RWPE2 (cell line): Measurements from ENCODE around the gene SLFN5.

ENCODE experiments used
- ATAC-seq: fragments of 200-7000 bp; cut with Tn5 transposase; 3 replicates; pipeline ENCODE4 v1.9.1; 2021; ENCODE audit warnings: low read depth
- DNase-seq: peaks from one replicate; pipeline ENCODE4 v3.0.0-alpha.2; 2020; ENCODE audit warnings: low spot score
- H3K27ac ChIP-seq: fragments of 450-650 bp; 2 replicates; pipeline ENCODE4 v1.5.1; 2017; ENCODE audit warnings: mild to moderate bottlenecking; ENCODE audit not compliant: poor library complexity, severe bottlenecking
- H3K27me3 ChIP-seq: fragments of 250-450 bp; sonication (Bioruptor Pico); 2 replicates; pipeline ENCODE4 v1.5.1; 2021; ENCODE audit warnings: mild to moderate bottlenecking, moderate library complexity; ENCODE audit not compliant: insufficient read depth, poor library complexity, severe bottlenecking
- H3K36me3 ChIP-seq: fragments of 250-450 bp; sonication (Bioruptor Pico); 2 replicates; pipeline ENCODE4 v1.5.1; 2020; ENCODE audit warnings: low read depth, mild to moderate bottlenecking, moderate library complexity
- H3K4me1 ChIP-seq: fragments of 250-450 bp; sonication (Bioruptor Pico); 2 replicates; pipeline ENCODE4 v1.5.1; 2021; ENCODE audit warnings: mild to moderate bottlenecking, moderate library complexity; ENCODE audit not compliant: insufficient read depth, poor library complexity, severe bottlenecking
- H3K4me3 ChIP-seq: fragments of 250-450 bp; sonication (Bioruptor Pico); 2 replicates; pipeline ENCODE4 v1.5.1; 2021; ENCODE audit warnings: mild to moderate bottlenecking, moderate library complexity; ENCODE audit not compliant: severe bottlenecking
- H3K9me3 ChIP-seq: fragments of 250-450 bp; sonication (Bioruptor Pico); 2 replicates; pipeline ENCODE4 v1.5.1; 2021; ENCODE audit warnings: mild to moderate bottlenecking, moderate library complexity; ENCODE audit not compliant: severe bottlenecking
- TF ChIP-seq, protein P1 (sequence below): fragments of 450-650 bp; IDR thresholded peaks from one replicate; pipeline ENCODE4 v1.5.1; 2017; ENCODE audit warnings: mild to moderate bottlenecking, moderate library complexity; ENCODE audit not compliant: poor library complexity, severe bottlenecking

Gene SLFN5

DNA sequence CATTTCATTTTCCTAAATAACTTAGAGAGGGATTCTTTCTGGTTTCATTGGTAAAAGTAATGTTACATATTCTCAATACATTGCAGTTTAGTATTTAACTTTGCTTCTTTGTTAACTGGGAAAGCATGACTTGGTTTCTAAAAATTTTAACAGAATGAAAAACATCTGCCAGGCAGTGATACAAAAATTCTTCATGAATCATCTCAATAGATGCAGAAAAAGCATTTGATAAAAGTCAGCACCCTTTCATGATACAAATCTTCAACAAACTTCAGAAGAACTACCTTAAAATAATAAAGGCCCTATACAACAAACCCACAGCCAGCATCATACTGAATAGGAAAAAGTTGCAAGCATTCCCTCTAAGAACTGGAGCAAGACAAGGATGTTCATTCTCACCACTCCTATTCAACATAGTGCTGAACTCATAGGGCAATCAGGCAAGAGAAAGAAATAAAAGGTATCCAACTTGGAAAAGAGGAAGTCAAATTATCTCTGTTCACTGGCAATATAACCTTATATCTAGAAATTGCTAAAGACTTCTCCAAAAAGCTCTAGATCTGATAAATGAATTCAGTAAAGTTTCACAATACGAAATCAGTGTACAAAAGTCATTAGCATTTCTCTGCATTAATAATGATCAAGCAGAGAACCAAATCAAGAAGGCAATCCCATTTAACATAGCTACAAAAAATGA lies 50.4 kb downstream of the SLFN5 start:
- H3K36me3 ChIP-seq, result no peaks in the 10 kb centered on the region
- DNase-seq, result no peak
- H3K27ac ChIP-seq, result no peak overlapping the region
- H3K27me3 ChIP-seq, result peaks cover 9% of the 10 kb centered on the region
- no peaks in the 10 kb centered on the region for H3K4me1 ChIP-seq
- TF ChIP-seq, protein P1, sequence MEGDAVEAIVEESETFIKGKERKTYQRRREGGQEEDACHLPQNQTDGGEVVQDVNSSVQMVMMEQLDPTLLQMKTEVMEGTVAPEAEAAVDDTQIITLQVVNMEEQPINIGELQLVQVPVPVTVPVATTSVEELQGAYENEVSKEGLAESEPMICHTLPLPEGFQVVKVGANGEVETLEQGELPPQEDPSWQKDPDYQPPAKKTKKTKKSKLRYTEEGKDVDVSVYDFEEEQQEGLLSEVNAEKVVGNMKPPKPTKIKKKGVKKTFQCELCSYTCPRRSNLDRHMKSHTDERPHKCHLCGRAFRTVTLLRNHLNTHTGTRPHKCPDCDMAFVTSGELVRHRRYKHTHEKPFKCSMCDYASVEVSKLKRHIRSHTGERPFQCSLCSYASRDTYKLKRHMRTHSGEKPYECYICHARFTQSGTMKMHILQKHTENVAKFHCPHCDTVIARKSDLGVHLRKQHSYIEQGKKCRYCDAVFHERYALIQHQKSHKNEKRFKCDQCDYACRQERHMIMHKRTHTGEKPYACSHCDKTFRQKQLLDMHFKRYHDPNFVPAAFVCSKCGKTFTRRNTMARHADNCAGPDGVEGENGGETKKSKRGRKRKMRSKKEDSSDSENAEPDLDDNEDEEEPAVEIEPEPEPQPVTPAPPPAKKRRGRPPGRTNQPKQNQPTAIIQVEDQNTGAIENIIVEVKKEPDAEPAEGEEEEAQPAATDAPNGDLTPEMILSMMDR, result no peak
- no peak for ATAC-seq
- H3K9me3 ChIP-seq, result no peaks in the 10 kb centered on the region
- H3K4me3 ChIP-seq, result no peak overlapping the region

GRCh38 chr17:35294756-35295155 lies 51.9 kb downstream of the SLFN5 start:
- Histone ChIP-seq H3K27me3 (peaks cover 4% of the 10 kb centered on the region), H3K36me3 (no peaks in the 10 kb centered on the region), H3K9me3 (no peaks in the 10 kb centered on the region), H3K4me1 (no peaks in the 10 kb centered on the region), H3K4me3 (no peak overlapping the region), H3K27ac (no peak overlapping the region)
- ATAC-seq, result no peak
- no peak for DNase-seq
- TF ChIP-seq, protein P1, result no peak

- Histone ChIP-seq H3K4me1 (no peaks in the 10 kb centered on the region), H3K9me3 (peaks cover 1% of the 10 kb centered on the region), H3K27ac (no peak overlapping the region), H3K36me3 (no peaks in the 10 kb centered on the region), H3K4me3 (no peak overlapping the region), H3K27me3 (no peaks in the 10 kb centered on the region)
- ATAC-seq, result no peak
- no peak for DNase-seq
- TF ChIP-seq, protein P1, result no peak
Observed at GRCh38 chr17:35295686-35296085, 52.8 kb downstream of the SLFN5 start.

DNA sequence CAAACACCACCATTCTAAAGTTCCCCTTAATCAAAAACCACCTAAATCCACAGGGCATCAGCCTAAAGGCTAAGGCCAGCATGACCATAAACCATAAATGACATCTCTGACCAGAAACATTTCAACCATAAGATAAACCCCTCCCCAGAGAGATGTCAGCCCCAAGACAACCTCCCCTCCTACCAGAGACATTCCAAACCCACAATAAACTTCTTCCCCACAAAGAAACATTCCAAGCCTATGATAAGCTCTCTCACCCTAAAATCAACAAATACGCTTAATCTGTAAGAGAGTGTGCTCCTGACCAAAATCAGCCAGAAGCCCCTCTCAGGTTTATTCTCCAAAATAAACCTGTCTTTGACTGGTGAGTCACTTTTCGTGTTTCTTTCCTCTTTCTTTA lies 54.8 kb downstream of the SLFN5 start:
- Histone ChIP-seq H3K4me3 (no peak overlapping the region), H3K27me3 (no peaks in the 10 kb centered on the region), H3K9me3 (peaks cover 8% of the 10 kb centered on the region), H3K27ac (no peak overlapping the region), H3K36me3 (no peaks in the 10 kb centered on the region), H3K4me1 (no peaks in the 10 kb centered on the region)
- DNase-seq (no peak), ATAC-seq (no peak)
- TF ChIP-seq, protein P1, result no peak

DNA sequence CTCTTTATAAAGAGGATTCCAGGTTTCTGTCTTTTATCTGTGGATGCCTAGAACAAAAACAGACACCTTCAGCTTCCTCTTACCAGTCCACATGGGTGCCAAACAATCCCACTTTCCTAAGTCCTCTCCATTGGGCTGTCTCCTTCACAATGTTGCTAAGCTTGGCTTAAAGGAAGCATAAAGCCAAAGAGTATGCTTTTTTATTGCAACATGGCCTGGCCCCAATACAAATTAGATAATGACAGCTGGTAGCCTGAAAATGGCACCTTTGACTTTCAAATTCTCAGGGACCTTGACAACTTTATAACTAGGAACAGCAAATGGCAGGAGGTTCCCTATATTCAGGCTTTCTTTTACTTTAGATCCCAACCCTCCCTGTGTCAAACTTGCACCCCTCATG lies 55.8 kb downstream of the SLFN5 start:
- Histone ChIP-seq H3K36me3 (no peaks in the 10 kb centered on the region), H3K4me3 (no peak overlapping the region), H3K27ac (no peak overlapping the region), H3K4me1 (no peaks in the 10 kb centered on the region), H3K27me3 (no peaks in the 10 kb centered on the region), H3K9me3 (peaks cover 8% of the 10 kb centered on the region)
- ATAC-seq (no peak), DNase-seq (no peak)
- TF ChIP-seq, protein P1, result no peak
